BLaER1 (cell line): ENCODE results near the gene IHH.

Experiments
- H3K27ac ChIP-seq: shearing (Covaris generic); formaldehyde crosslinking; 2 replicates; pipeline ENCODE4 v1.8.1; 2022
- H3K27me3 ChIP-seq: shearing (Covaris generic); formaldehyde crosslinking; 2 replicates; pipeline ENCODE4 v1.8.1; 2022
- H3K36me3 ChIP-seq: shearing (Covaris generic); formaldehyde crosslinking; 2 replicates; pipeline ENCODE4 v1.8.1; 2022
- H3K4me1 ChIP-seq: shearing (Covaris generic); formaldehyde crosslinking; 2 replicates; pipeline ENCODE4 v1.8.1; 2022
- H3K4me2 ChIP-seq: shearing (Covaris generic); formaldehyde crosslinking; 2 replicates; pipeline ENCODE4 v1.8.1; 2022
- H3K4me3 ChIP-seq: shearing (Covaris generic); formaldehyde crosslinking; 2 replicates; pipeline ENCODE4 v1.8.1; 2022
- H3K9ac ChIP-seq: shearing (Covaris generic); formaldehyde crosslinking; 2 replicates; pipeline ENCODE4 v1.8.1; 2022
- H3K9me3 ChIP-seq: shearing (Covaris generic); formaldehyde crosslinking; 2 replicates; pipeline ENCODE4 v1.8.1; 2022
- H4K20me1 ChIP-seq: shearing (Covaris generic); formaldehyde crosslinking; 2 replicates; pipeline ENCODE4 v1.8.1; 2022
- Cebpa-rat ChIP-seq: shearing (Covaris generic); IDR thresholded peaks from 2 replicates; pipeline ENCODE4 v1.8.1; 2022

The IHH gene

DNA sequence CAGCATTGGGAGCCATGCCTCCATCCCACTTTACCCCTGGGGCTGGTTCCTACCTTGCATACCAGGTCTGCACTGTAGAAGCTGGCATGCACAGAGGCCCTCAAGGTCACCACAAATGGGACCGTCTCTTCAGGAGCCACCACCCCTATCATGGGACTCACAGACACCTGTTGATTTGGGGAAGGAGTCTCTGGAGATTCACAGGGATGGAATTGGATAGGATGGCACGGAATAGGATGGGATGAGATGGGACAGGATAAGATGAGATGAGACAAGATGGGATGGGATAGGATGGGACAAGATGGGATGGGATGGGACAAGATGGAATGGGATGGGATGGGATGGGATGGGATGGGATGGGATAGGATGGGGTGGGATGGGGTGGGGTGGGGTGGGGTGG, 51.4 kb downstream of the IHH start:
- Histone ChIP-seq H3K4me3 (no peak overlapping the region), H3K9me3 (no peaks in the 10 kb centered on the region), H3K9ac (no peak overlapping the region), H3K36me3 (no peaks in the 10 kb centered on the region), H3K4me1 (no peaks in the 10 kb centered on the region), H4K20me1 (peaks cover 14% of the 10 kb centered on the region; the same call in 1 of the 2 replicates), H3K4me2 (no peak overlapping the region), H3K27ac (no peak overlapping the region), H3K27me3 (peaks cover 24% of the 10 kb centered on the region)
- TF ChIP-seq Cebpa-rat: no peak
